Upper lobe of right lung (tissue), 1 donor: ENCODE results near the gene ADCY2. TPM values are rescaled to one million over a fixed set of nuclear protein-coding genes. Genes with fewer than 3 reads are reported as not detected.
A peak's percentile ranks its signal among the peaks of the same experiment; 100 is the strongest.

ENCODE experiments used
- ATAC-seq: fragments of 200-7000 bp; cut with Tn5 transposase; one replicate; pipeline ENCODE4 v1.9.1; 2020; ENCODE audit warnings: mild to moderate bottlenecking, moderate library complexity
- DNase-seq: peaks from one replicate; pipeline ENCODE4 v3.0.0-alpha.2; 2020
- H3K27ac ChIP-seq: fragments of 200-600 bp; one replicate; pipeline ENCODE4 v1.8.0; 2022
- H3K27me3 ChIP-seq: fragments of 200-600 bp; one replicate; pipeline ENCODE4 v1.8.0; 2022; ENCODE audit warnings: mild to moderate bottlenecking
- H3K36me3 ChIP-seq: fragments of 200-600 bp; one replicate; pipeline ENCODE4 v1.8.0; 2022
- H3K4me1 ChIP-seq: fragments of 200-600 bp; one replicate; pipeline ENCODE4 v1.8.0; 2022
- H3K4me3 ChIP-seq: fragments of 200-600 bp; one replicate; pipeline ENCODE4 v1.8.0; 2022; ENCODE audit warnings: mild to moderate bottlenecking
- H3K9me3 ChIP-seq: fragments of 200-600 bp; one replicate; pipeline ENCODE4 v1.8.0; 2022
- intact Hi-C: fragments of 100-400 bp; cut with DNase I; formaldehyde crosslinking; loops from one replicate; pipeline ENCODE4 v1.11.0; 2022
- total RNA-seq: library from RNA; stranded (reverse); fragmentation: NEBNext Ultra II Directional; extraction: Animal tissue kit (Norgen Biotek cat#: 25700); gene quantifications from one replicate; pipeline ENCODE4 v1.2.1, GENCODE V29; 2021
- TF ChIP-seq, protein P1 (sequence below): fragments of 200-600 bp; IDR thresholded peaks from one replicate; pipeline ENCODE4 v1.8.0; 2022; ENCODE audit warnings: antibody characterized with exemption
- donor health status: DM: no; HTN: yes; CAD: no; lungs with severe emphysema.

ADCY2 gene
- total RNA-seq, 1 donor from 2014 or later, result 0.17 TPM

DNA sequence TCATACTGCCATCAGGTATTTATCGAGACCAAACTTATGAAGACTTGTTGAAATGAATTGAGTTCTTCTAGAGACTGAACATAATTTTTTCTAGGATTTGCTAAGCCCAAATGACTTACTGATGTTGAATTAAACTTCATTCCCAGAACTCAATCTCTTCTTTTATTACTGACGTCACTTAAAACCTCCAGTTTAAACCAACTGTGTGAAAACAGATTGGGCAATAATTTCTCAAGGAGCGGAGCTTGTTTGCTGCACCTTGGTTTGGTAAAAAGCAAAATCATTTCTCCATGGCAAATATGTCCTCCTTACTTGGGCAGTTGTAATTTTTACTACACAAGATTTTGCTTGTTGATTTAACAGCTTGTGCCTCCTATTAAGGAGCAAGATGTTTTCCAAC lies 417.6 kb downstream of the ADCY2 start:
- TF ChIP-seq, protein P1, sequence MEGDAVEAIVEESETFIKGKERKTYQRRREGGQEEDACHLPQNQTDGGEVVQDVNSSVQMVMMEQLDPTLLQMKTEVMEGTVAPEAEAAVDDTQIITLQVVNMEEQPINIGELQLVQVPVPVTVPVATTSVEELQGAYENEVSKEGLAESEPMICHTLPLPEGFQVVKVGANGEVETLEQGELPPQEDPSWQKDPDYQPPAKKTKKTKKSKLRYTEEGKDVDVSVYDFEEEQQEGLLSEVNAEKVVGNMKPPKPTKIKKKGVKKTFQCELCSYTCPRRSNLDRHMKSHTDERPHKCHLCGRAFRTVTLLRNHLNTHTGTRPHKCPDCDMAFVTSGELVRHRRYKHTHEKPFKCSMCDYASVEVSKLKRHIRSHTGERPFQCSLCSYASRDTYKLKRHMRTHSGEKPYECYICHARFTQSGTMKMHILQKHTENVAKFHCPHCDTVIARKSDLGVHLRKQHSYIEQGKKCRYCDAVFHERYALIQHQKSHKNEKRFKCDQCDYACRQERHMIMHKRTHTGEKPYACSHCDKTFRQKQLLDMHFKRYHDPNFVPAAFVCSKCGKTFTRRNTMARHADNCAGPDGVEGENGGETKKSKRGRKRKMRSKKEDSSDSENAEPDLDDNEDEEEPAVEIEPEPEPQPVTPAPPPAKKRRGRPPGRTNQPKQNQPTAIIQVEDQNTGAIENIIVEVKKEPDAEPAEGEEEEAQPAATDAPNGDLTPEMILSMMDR, result no peak
- H3K4me1 ChIP-seq, result peaks cover 5% of the 10 kb centered on the region
- intact Hi-C loops, result no loop called here
- no peak for DNase-seq
- no peaks in the 10 kb centered on the region for H3K27me3 ChIP-seq
- no peaks in the 10 kb centered on the region for H3K36me3 ChIP-seq
- ATAC-seq, result no peak
- no peak overlapping the region for H3K27ac ChIP-seq
- no peaks in the 10 kb centered on the region for H3K9me3 ChIP-seq
- H3K4me3 ChIP-seq, result no peak overlapping the region

DNA sequence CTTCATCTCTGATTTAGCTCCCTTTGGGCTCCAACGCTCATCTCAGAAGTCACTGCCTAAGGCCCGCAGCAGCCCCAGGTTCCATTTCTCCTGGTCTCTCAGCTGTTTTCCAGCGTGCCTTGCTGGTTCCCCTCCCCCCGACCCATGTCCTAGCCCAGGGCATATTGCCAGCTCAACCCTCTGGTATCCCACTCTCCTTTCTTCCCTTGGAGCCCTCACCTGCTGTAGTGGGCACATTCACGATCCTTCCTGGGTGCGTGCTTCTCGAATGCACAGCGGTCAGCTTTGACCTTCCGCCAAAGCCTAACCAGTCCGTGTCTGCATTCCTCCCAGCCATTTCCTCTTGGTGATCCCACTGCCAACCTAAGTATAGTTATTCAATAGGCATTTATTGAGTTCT lies 418.9 kb downstream of the ADCY2 start:
- Histone ChIP-seq H3K27ac (no peak overlapping the region), H3K4me1 (peaks cover 5% of the 10 kb centered on the region), H3K9me3 (no peaks in the 10 kb centered on the region), H3K36me3 (no peaks in the 10 kb centered on the region), H3K4me3 (no peak overlapping the region), H3K27me3 (no peaks in the 10 kb centered on the region)
- ATAC-seq, result no peak
- intact Hi-C loops, result no loop called here
- TF ChIP-seq, protein P1, result no peak
- DNase-seq, result peak; percentile 20

DNA sequence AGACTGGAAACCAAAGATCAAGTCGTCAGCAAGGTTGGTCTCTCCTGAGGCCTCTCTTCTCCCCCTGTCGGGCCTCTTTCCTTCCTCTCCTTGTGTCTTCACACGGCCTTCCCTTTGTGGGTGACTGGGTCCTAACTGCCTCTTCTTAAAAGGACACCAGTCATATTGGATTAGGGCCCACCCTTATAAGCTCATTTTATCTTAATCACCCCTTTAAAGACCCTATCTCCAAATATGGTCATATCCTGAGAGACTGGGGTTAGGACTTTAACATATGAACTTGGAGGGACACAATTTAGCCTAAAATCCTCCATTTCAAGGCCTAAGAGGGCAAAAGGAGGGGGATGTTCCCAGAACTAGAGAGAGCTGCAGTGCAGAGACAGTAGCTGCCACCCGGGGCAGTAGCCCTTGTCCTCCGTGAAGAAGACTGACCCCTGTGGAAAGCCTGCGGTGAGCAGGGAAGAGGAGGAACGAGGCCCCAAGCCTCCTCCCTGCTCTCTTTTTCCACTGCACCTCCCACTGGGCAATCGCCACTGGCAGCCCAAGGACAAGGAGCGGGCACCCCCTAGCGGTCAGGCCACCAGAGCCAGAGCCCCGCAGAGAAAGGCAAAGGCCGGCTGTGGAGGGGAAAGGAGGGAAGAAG lies 420.1 kb downstream of the ADCY2 start:
- Histone ChIP-seq H3K4me3 (no peak overlapping the region), H3K36me3 (no peaks in the 10 kb centered on the region), H3K4me1 (peaks cover 5% of the 10 kb centered on the region), H3K27me3 (no peaks in the 10 kb centered on the region), H3K9me3 (no peaks in the 10 kb centered on the region), H3K27ac (no peak overlapping the region)
- peak; percentile 91 for DNase-seq
- TF ChIP-seq, protein P1, result peak; percentile 91
- peak; percentile 97 for ATAC-seq
- intact Hi-C loops, result no loop called here

DNA sequence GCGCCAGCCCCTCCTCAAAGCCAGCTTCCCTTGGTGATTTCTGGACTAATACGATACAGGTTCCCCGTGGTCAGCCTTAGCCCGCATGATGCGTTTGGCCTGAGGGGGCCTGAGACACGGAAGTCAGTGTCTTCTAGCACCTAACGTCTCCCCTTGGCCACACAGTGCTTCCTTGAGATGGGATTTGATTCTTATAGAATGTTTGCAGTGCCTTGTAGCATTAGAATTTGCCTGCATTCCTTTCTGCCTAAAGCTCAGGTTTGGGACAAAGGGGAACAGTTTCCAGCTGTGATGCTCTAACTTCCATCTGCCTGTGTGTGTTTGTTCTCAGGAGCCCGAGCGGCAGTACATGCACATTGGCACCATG lies 420.6 kb downstream of the ADCY2 start:
- no peaks in the 10 kb centered on the region for H3K27me3 ChIP-seq
- no peaks in the 10 kb centered on the region for H3K9me3 ChIP-seq
- intact Hi-C loops, result no loop called here
- H3K27ac ChIP-seq, result no peak overlapping the region
- H3K36me3 ChIP-seq, result no peaks in the 10 kb centered on the region
- peak; percentile 30 for DNase-seq
- no peak for ATAC-seq
- TF ChIP-seq, protein P1, result no peak
- peaks cover 5% of the 10 kb centered on the region for H3K4me1 ChIP-seq
- no peak overlapping the region for H3K4me3 ChIP-seq

DNA sequence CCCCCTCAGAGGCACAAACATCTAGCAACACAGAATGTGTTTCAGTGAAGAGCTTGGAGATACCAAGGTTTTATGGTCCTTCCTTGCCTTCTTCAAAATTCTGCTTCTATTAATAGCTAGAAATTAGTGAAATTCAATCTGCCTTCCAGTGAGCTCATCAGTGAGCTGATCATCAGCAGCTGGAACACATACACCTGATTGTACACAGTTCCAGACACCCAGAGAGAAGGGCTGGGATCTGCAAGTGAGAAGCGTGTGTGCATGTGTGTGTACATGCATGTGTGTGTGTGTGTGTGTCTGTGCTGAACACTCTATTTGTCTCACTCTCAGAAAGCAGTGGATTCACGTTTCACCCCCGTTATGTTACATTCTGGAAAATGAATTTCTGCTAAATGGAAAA lies 426.5 kb downstream of the ADCY2 start:
- no peak overlapping the region for H3K4me3 ChIP-seq
- no peak overlapping the region for H3K27ac ChIP-seq
- intact Hi-C loops, result no loop called here
- TF ChIP-seq, protein P1, result no peak
- DNase-seq (no peak), ATAC-seq (no peak)
- H3K4me1 ChIP-seq, result no peaks in the 10 kb centered on the region
- H3K9me3 ChIP-seq, result no peaks in the 10 kb centered on the region
- no peaks in the 10 kb centered on the region for H3K27me3 ChIP-seq
- no peaks in the 10 kb centered on the region for H3K36me3 ChIP-seq

DNA sequence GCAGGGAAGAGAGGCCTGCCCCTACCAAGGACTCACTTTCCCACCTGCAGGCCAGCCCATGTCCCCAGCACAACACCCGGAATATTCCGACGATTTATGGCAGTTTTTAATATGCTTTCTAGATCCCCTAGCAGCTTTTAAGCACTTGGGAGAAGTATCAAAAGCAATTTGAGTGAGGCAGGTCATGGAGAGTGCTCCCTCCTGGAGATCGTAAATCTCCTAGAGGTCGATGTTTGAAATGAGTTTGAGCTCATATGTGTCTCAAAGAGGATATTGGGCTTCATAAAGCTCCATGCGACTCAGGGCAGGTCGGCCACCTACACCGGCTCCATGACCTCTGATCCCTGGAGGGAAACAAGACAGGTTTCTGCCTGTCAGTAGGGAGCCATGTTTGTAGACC lies 427.7 kb downstream of the ADCY2 start:
- Histone ChIP-seq H3K4me1 (no peaks in the 10 kb centered on the region), H3K4me3 (no peak overlapping the region), H3K9me3 (no peaks in the 10 kb centered on the region), H3K36me3 (no peaks in the 10 kb centered on the region), H3K27ac (no peak overlapping the region), H3K27me3 (no peaks in the 10 kb centered on the region)
- ATAC-seq, result no peak
- DNase-seq, result no peak
- TF ChIP-seq, protein P1, result no peak
- intact Hi-C loops, result no loop called here
